Hippocampal formation (tissue), 2 donors: ENCODE data around the gene SNX11.

Source experiments
- DNase-seq, 2 donors: peaks; one replicate each; lab custom pipeline; 2025; lab: John Stamatoyannopoulos, UW

Gene SNX11

GRCh38 chr17:48131216-48131824, 23.8 kb downstream of the SNX11 start:
- DNase-seq: peak; percentile 39 to 54

GRCh38 chr17:48132385-48132784, 24.8 kb downstream of the SNX11 start:
- DNase-seq: no peak

GRCh38 chr17:48134912-48135480, 27.4 kb downstream of the SNX11 start:
- DNase-seq: no peak

- no peak for DNase-seq
Measured at GRCh38 chr17:48137656-48138055, 30.1 kb downstream of the SNX11 start.

- DNase-seq: no peak
Measured at GRCh38 chr17:48139944-48140343, 32.4 kb downstream of the SNX11 start.

- no peak for DNase-seq
Measured at GRCh38 chr17:48143629-48144028, 36.1 kb downstream of the SNX11 start.

- DNase-seq: no peak
Measured at GRCh38 chr17:48144231-48144630, 36.7 kb downstream of the SNX11 start.

- no peak for DNase-seq
Measured at GRCh38 chr17:48144976-48145798, 37.6 kb downstream of the SNX11 start.

GRCh38 chr17:48148029-48148770, 40.6 kb downstream of the SNX11 start:
- DNase-seq: no peak

- DNase-seq: no peak
Measured at GRCh38 chr17:48148854-48149786, 41.6 kb downstream of the SNX11 start.

- DNase-seq: no peak
Measured at GRCh38 chr17:48149787-48150463, 42.4 kb downstream of the SNX11 start.

- DNase-seq: no peak
Measured at GRCh38 chr17:48150597-48151001, 43.0 kb downstream of the SNX11 start.

- DNase-seq: no peak
Measured at GRCh38 chr17:48151220-48151619, 43.7 kb downstream of the SNX11 start.

GRCh38 chr17:48152289-48152688, 44.7 kb downstream of the SNX11 start:
- DNase-seq: no peak

GRCh38 chr17:48153691-48154358, 46.3 kb downstream of the SNX11 start:
- DNase-seq: no peak

GRCh38 chr17:48155889-48156611, 48.5 kb downstream of the SNX11 start:
- DNase-seq: no peak

- no peak for DNase-seq
Measured at GRCh38 chr17:48159232-48159631, 51.7 kb downstream of the SNX11 start.

- DNase-seq: no peak
Measured at GRCh38 chr17:48160177-48161081, 52.9 kb downstream of the SNX11 start.
